GM18505 (cell line): ENCODE measurements around the gene SOBP.
A peak's percentile ranks its signal among the peaks of the same experiment; 100 is the strongest.

ENCODE experiments used
- ATAC-seq: cut with Tn5 transposase; IDR thresholded peaks from one replicate; pipeline ENCODE4 v1.9.1; 2021; ENCODE audit not compliant: unreplicated experiment
- POLR2A ChIP-seq: IDR thresholded peaks from 4 replicates; pipeline ENCODE4 v1.6.1; 2011; ENCODE audit warnings: borderline replicate concordance; ENCODE audit not compliant: insufficient read depth, insufficient read length; ENCODE audit errors: extremely low read depth

SOBP gene

DNA sequence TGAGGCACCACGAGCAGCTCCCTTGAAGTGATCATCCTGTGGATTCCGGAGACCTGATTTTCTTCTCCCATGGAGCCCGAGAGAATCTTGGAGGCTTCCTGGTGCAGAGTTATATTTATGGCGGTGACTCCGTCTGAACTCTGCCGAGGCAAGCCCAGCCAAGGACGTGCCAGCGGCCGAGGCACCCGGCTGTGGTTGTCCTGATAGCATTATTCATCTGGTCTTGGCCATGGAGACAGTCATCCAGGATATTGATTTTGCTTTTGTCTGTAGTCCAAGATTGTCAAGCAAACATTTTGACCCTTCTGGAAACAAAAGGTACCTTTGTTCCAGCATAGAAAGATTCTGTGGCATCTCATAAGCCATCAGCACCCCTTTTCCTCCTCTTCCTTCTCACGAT is 170.9 kb downstream of the SOBP start:
- no peak for ATAC-seq
- TF ChIP-seq POLR2A: no peak

DNA sequence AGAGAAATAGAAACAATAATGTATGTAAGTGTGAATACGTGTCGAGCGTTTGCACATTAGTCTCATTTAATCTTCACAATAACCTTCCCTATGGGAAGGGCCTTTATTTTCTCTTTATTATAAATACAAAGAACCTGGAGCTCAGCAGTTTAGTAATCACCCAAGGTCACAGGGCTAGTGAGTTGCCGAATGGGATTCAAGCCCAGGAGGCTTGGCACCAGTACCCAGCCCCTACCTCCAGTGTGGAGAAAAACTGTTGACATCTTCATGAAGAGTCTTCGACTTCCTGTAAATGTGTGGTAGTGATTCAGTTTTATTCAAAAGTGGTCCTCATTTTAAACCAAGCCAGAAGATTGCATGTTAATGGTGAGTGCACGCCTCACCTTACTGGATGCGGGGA is 171.4 kb downstream of the SOBP start:
- TF ChIP-seq POLR2A: no peak
- ATAC-seq: no peak

DNA sequence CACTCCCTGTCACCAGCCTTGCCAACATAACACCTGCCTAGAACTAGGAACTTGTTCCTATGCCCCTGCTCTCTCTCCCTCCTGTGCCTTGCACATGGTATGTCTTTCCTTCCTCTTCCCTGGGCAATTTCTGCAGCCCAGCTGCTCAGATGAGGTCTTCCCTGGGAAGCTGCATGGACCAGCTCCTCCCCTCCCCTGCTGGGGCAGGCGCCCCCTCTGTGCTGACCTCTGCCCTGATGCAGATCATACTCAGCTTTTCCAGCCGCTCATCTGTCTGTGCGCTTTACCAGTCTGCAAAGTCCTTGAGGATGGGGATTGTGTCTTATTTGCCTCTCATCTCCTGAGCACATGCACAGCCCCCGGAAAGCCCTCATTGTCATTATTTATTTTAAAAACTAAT is 172.4 kb downstream of the SOBP start:
- ATAC-seq: no peak
- no peak for TF ChIP-seq POLR2A

GRCh38 chr6:107663308-107663707 is 173.4 kb downstream of the SOBP start:
- no peak for ATAC-seq

GRCh38 chr6:107665382-107665781 is 175.5 kb downstream of the SOBP start:
- TF ChIP-seq POLR2A: no peak

More at GRCh38 chr6:107663308-107663707, 173.4 kb downstream of the SOBP start:
- TF ChIP-seq POLR2A: no peak

DNA sequence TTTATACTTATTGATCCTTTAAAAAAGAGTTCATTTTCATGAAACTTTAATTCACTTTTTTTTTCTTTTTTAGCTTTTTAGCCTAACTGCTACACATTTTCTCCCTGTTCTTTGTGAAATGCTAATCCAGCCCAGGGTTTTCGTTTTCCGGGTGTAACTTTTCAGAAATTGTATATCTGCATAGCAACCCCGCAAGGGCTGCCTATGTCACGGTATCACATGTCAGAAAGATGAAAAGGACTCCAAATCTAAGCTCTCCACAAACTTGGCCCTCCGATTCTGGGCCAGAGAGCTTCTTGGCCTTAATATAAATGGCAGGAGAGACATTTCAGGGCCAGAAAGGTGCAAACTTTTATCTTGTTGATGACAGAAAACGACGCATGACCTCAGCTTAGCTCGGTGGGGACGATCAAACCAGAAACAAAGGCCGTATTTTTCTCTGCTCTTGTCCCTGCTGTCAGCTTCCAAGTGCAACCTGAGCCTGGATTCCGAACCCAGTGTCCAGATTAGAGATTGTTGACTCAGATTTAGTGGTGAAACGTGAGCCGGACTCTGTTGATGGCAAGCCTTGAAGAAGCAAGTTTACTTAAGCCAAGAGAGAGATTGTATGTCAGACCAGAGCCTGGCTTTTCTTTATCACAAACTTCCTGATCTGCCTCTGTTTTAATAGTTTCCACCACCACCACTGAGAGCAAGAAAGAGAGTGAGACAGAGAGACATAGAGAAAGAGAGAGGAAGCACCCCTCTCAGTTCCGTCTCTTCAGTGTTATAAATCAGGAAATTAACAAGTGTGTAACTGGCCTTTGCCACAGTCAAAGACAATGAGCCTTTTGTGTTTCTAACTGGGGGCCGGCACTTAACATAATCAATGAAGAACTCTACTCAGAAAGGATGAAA is 176.4 kb downstream of the SOBP start:
- ATAC-seq: no peak
- no peak for TF ChIP-seq POLR2A

More at GRCh38 chr6:107665382-107665781, 175.5 kb downstream of the SOBP start:
- no peak for ATAC-seq

- no peak for TF ChIP-seq POLR2A
- ATAC-seq: no peak
These were observed 177.2 kb downstream of the SOBP start for GRCh38 chr6:107666981-107667601.

GRCh38 chr6:107667790-107668189 is 177.9 kb downstream of the SOBP start:
- ATAC-seq: no peak

DNA sequence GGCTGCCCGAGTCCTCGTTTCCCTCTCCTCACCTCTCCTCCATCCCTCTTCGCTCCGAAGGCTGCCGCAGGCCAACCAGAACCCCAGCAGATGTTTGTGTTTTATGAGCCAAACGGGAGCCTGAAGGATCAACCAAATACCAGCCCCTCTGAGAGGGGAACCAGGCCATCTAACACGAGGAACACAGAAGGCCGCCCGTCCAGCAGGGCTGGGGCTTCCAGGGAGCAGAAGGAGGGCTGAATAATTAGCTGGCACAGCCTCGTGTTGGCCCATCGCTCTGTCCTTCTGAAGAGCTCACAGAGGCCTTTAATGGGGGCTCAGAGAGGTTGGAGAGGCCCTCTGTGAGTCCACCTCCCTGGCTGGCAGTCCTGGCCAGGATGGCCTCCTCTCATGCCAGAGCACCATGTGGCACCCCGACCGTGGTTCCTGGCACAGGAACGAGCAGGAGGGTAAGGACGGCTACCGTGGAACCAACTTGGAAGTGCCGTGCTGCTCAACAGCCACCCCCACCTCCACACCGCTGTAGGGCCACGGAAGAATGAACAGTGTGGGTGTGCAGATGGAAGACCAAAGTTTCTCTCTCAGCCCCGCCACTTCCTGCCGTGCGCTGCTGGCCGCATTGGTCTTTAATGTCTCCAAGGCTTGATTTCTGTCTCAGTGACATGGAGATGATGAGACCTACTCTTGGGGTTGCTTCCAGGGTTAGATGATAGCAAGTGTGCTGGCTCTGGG is 179.0 kb downstream of the SOBP start:
- peak; percentile 77 for ATAC-seq
- peak; percentile 29 for TF ChIP-seq POLR2A

More at GRCh38 chr6:107667790-107668189, 177.9 kb downstream of the SOBP start:
- TF ChIP-seq POLR2A: no peak

DNA sequence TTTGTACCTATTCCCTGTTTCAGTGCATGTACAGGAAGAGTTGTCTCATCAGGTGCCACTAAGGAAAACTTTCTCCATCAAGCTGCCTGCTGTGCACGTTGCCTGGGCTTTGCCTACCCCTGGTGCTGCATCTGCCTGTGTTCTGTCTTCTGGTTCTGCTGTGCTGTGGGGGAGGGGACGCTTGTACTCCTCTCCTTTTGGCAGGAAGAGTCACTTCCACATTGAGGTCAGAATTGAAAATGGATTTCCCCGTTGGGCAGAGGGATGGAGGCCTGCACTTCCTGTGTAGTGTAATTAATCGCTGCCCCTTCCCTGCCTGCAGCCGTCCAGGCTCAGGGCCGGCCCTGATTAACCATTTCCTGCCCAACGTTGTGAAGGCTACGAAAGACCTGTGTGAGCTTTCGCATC is 180.9 kb downstream of the SOBP start:
- no peak for TF ChIP-seq POLR2A

DNA sequence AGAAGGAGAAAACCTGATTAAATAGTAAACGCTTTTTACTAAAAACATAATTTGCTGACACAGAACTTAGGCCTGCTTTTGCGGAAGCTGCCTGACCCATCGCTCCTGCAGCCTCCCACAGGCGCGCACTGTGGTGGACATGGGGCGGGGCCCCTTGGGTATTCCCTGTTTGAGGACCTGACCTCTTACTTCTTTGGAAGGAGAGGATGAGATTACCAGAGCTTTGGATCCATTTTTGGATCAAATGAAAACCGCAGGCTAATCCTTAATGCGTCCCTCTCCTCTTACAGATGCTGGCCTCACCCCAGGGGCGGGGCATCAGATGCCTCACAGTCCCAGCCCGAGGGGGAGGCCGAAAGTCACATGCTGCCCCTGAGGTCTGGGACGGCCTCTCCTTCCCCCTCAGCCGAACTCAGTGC is 183.2 kb downstream of the SOBP start:
- ATAC-seq: no peak

More for the DNA sequence above, 180.9 kb downstream of the SOBP start:
- ATAC-seq: no peak

DNA sequence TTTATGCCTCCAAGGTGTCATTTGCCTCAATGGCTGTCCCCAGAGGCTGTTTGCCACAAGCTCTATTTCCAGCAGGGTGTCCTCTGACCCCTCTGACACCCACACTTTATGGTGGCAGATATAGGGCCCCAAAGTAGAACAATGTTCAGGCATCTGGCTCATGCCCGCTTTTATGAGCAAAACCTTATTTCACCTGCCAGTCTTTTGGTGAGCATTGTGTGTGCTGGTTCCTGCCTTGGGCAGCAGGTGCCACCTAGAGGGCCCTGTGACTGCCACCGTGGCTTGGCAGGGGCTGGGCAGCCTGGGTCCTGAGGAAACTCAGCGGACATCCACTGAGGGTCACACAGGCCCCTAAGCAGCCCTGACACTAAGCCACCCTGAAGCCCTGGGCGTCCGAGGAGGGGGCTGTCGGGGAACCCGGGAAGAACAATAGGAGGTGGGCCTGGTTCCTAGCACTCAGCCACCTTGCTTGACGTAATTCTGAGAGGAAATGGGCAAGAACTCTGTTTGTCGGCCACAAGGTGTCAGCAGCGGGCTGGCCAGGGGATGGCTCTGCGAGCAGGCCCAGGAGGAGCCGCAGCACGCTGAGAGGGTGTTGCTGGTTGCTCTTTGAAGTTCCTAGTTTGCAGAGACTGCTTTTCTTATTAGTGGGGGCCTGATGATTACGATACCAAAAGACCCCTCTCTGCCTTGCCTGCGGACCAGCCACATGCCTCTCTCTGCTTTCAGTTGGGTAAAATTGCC is 185.2 kb downstream of the SOBP start:
- ATAC-seq: peak; percentile 76
- TF ChIP-seq POLR2A: no peak

More for the DNA sequence above, 183.2 kb downstream of the SOBP start:
- no peak for TF ChIP-seq POLR2A
